ENCODE measurements around the gene SLC35G2.

- TF ChIP-seq RARB (CRISPR knock-in tag; IDR thresholded peaks at IDR 0.05): no peak
- no peak for TF ChIP-seq CTCF (IDR thresholded peaks at IDR 0.05)
- TF ChIP-seq POLR2AphosphoS2 (conservative IDR thresholded peaks at IDR 0.05; ENCODE audit: low read length): no peak
- TF ChIP-seq PBX3 (IDR thresholded peaks at IDR 0.05): no peak
- no peak for TF ChIP-seq USF2 (IDR thresholded peaks at IDR 0.05)
- TF ChIP-seq BHLHE40 (IDR thresholded peaks at IDR 0.05; ENCODE audit: low read depth, low read length): no peak
- no peak for TF ChIP-seq NFE2L2 (conservative IDR thresholded peaks at IDR 0.05; ENCODE audit: low read length)
- no peak for TF ChIP-seq RAD21 (conservative IDR thresholded peaks at IDR 0.05 in 1 of 2, IDR thresholded peaks at IDR 0.05 in 1 of 2)
- TF ChIP-seq POLR2A (IDR thresholded peaks at IDR 0.05; ENCODE audit: low read length): no peak
- no peak for TF ChIP-seq CBX8 (IDR thresholded peaks at IDR 0.05)
- no peak for TF ChIP-seq RCOR1 (IDR thresholded peaks at IDR 0.05; ENCODE audit: low read depth, low read length)
- TF ChIP-seq EP300 (IDR thresholded peaks at IDR 0.05): no peak
- no peak for TF ChIP-seq ZNF302 (CRISPR knock-in tag; IDR thresholded peaks at IDR 0.05)
- TF ChIP-seq RFX5 (IDR thresholded peaks at IDR 0.05): no peak
Observed at GRCh38 chr3:136787349-136787748, 31.6 kb upstream of the SLC35G2 start.
